HG03460 (cell line): ENCODE measurements around the gene DTYMK.
"Not testable (repeated sequence)": the region's sequence is repeated elsewhere in the genome, so short reads cannot be mapped to it uniquely, and the experiment has no call there.

Experiments used
- ATAC-seq: cut with Tn5 transposase; IDR thresholded peaks from one replicate; pipeline ENCODE4 v1.9.1; 2021; ENCODE audit not compliant: unreplicated experiment

The DTYMK gene

GRCh38 chr2:241673189-241673663 is 13.4 kb downstream of the DTYMK start:
- no peak for ATAC-seq

DNA sequence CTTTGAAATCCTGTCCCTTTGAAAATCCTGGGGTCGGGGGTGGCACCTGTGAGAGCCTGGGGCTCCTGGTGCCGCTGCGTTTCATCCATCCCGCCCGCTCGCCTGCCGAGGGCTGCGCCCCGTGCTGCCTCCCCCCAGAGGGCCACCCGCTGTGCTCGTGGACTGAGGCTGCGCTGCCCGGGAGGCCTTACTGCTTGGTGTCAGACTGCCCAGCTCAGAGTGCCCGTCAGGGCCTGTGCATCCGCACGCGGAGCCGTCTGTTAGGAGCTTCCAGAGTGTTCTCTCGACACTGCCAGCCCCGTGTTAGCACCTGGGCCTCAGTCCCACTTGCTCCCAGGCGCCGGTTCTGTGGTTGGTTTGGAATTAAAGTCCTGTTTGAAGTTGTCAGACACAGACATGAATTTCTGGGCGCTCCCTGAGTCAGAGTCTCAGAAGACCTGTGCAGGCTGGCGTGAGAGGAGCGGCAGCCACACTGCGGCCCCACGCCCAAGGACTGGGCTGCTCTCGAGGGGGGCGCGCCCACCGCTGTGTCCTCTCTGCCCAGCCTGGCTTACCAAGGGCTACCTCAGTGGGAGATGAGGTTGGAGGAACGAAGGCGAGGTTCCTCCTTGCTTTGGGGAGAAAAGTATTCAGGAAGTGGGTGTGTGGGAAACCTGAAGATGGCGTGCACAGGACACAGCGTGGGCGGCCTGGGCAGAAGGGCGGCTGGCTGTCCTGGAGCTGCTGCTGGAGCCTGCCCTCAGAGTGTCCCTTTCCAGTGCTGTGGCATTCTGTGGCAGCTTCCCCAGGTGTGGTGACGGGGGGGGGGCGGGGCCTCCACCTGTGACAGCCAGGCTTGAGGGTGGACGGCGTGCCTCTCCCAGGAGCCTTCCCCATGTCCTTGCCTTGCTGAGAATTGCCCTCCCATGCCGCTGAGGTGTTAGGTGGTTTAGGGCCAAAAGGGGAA is 14.1 kb downstream of the DTYMK start:
- no peak for ATAC-seq

- no peak for ATAC-seq
Measured at GRCh38 chr2:241671457-241672240, 15.0 kb downstream of the DTYMK start.

- no peak for ATAC-seq
Measured at GRCh38 chr2:241670333-241671110, 16.1 kb downstream of the DTYMK start.

DNA sequence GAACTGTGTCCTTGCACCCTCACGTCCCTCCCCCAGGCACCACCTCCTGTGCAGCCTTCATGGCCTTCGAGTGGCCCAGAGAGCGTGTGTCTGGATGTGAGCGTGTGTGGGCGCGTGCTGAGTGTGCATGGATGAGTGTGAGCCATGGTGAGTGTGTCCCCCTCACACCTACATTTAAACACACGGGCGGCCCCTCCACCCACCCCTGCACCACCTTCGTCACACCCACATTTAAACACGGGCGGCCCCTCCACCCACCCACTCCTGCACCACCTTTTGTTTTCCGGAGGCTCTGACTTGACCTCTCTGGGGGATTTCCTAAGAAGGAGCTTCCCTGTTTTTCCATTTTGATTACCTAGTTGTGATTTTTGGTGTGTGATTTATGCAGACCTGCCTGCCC is 17.8 kb downstream of the DTYMK start:
- ATAC-seq = no peak

GRCh38 chr2:241668354-241668753 is 18.3 kb downstream of the DTYMK start:
- ATAC-seq = no peak

GRCh38 chr2:241666627-241667400 is 19.8 kb downstream of the DTYMK start:
- ATAC-seq = no peak

- no peak for ATAC-seq
Measured at GRCh38 chr2:241665731-241666440, 20.7 kb downstream of the DTYMK start.

- not testable (repeated sequence) for ATAC-seq
Measured at GRCh38 chr2:241662731-241663130, 23.9 kb downstream of the DTYMK start.

GRCh38 chr2:241660593-241661213 is 25.9 kb downstream of the DTYMK start:
- no peak for ATAC-seq

GRCh38 chr2:241659150-241659739 is 27.4 kb downstream of the DTYMK start:
- ATAC-seq = no peak

DNA sequence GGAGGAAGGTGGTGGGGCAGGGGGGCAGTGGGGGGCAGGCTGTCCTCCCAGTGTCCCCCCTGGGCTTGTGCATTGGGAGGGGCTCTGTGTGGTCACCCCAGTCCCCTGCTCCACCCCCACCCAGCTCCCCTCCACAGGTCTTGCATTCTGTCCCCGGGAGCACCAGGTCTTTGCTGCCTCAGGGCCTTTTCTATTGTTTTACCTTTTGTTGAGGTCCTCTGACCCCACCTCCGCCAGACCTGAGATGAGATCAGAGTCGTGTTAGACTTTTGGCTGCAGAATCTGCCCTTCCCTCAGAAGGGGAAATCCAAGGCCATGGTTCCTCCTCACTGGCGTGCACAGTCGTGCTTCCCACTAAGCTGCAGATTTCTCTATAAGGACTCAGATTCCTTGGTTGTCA is 28.3 kb downstream of the DTYMK start:
- ATAC-seq = no peak

DNA sequence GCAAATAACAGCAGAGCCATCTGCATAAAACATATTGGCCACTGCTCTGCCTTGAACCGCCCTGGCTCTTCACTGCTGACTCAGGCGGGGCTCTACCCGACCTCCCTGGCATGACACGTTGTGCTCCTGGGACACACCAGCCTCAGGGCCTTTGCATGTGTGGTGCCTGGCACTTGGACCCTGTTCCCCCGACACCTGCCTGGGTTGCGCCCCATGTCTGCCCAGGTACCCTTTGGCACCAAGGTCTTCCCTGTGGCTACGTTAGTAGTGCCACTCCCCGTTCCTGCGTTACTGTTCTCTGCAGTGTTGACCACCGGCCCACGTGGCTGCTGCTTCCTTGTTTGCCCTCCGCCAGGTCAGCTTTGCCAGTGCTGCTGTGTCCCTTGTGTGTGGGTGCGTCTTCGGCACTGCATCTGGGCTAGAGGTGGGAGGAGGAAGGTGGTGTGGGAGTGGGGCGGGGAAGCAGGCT is 28.8 kb downstream of the DTYMK start:
- no peak for ATAC-seq

- no peak for ATAC-seq
Measured at GRCh38 chr2:241656190-241656741, 30.3 kb downstream of the DTYMK start.

DNA sequence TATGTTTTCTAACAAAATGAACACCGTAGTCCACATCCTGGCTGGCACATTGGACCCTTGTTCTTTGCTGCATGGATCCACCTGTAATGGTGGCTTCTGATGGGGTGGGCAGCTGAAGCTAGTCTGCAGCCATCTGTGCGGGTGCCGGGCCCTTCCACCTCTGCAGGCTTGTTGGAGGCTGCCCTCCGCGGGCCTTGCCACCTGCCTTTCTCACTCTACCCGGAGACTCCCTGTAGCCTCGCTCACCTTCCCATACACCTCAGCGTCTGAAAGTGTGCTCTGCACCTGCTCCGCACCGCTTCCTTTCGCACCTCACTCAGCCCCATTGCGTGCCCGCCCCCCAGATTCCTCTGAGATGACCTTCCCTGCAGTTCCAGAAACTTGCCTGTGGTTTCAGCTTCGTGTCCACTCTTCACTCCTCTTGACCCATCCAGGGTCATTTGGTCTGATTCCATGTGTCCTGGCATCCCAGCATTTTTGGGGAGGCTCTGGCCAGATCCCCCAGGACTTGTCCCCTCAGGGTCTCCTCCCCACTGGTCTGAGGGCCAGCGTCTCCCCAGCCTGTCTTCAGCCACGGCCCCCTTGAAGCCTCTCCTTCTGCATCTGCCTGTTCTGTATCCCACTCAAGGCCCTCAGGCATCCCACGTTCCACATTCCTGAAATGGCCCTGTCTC is 31.0 kb downstream of the DTYMK start:
- no peak for ATAC-seq

GRCh38 chr2:241654551-241654950 is 32.1 kb downstream of the DTYMK start:
- ATAC-seq = no peak

DNA sequence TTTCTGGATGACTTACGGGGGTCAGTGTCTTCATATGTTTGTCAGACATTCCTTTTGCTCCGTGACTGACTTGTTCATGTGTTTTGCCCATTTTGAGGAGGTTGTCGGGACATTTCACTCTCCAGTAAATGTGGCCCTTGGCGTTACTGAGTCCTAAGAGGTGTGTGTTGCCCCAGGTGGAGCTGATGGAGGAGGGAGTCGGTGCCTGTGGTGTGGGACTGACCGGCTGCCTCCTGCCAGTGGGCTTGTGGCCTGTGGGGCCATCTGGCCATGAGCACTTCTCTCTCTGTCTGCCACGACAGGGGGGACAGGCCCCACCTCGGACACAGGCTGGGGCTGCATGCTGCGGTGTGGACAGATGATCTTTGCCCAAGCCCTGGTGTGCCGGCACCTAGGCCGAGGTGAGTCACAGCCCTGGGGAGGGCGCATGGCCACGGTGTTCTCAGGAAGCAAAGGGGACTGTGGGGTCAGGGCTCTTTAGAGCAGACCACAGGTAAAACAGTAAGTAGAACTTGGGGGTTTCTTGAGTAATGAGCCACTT is 33.3 kb downstream of the DTYMK start:
- ATAC-seq = no peak

GRCh38 chr2:241652722-241653121 is 33.9 kb downstream of the DTYMK start:
- no peak for ATAC-seq
